ENCODE data around the gene PROKR1.

The PROKR1 gene

DNA sequence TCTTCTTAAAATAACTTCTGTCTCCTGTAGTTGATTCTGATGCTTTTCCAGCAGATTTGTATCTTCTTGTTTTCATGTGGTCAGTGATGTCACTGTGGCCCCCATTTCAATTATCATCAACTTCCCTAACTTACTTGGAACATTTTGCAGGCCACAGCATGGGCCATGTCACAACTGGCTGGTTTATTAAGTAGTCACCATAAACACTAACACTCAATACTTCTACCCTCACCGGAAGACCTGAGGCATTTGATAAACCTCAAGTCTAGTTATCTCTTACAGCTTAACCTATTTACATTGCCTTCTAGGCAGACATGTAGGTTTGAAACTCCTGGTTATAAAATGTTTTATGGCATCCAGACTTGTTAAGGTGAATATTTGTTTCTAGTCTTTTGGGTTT, 37.4 kb upstream of the PROKR1 start:
- in situ Hi-C loops (cut with MboI; ENCODE audit: low sequenced_read_pairs, unreplicated experiment), result no loop called here
- TF ChIP-seq, protein P1, sequence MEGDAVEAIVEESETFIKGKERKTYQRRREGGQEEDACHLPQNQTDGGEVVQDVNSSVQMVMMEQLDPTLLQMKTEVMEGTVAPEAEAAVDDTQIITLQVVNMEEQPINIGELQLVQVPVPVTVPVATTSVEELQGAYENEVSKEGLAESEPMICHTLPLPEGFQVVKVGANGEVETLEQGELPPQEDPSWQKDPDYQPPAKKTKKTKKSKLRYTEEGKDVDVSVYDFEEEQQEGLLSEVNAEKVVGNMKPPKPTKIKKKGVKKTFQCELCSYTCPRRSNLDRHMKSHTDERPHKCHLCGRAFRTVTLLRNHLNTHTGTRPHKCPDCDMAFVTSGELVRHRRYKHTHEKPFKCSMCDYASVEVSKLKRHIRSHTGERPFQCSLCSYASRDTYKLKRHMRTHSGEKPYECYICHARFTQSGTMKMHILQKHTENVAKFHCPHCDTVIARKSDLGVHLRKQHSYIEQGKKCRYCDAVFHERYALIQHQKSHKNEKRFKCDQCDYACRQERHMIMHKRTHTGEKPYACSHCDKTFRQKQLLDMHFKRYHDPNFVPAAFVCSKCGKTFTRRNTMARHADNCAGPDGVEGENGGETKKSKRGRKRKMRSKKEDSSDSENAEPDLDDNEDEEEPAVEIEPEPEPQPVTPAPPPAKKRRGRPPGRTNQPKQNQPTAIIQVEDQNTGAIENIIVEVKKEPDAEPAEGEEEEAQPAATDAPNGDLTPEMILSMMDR (IDR thresholded peaks at IDR 0.05; ENCODE audit: borderline replicate concordance, control extremely low read depth, extremely low read depth, insufficient read depth, missing control alignments), result no peak
- DNase-seq (ENCODE audit: low spot score), result no peak

DNA sequence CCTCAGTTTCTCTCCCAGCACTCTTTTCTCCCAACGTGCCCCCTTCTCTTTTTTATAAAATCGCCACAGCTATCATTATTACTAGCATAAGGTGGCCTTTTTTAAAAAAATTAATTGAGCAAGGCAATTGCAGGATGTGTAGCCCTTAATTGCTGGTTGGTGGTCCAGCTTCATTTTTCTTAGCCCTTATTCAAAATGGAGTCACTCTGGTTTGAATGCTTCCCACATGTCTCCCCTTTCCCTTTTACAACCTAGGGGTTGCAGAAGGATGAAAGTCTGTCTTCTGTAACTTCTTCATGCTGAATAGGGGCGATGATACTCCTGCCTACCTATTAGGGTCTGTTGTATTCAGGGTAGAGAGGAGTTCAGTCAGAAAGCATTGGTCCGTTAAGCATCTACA, 36.6 kb upstream of the PROKR1 start:
- in situ Hi-C loops (cut with MboI; ENCODE audit: low sequenced_read_pairs, unreplicated experiment), result no loop called here
- TF ChIP-seq, protein P1 (IDR thresholded peaks at IDR 0.05; ENCODE audit: borderline replicate concordance, control extremely low read depth, extremely low read depth, insufficient read depth, missing control alignments), result no peak
- DNase-seq (ENCODE audit: low spot score), result no peak

DNA sequence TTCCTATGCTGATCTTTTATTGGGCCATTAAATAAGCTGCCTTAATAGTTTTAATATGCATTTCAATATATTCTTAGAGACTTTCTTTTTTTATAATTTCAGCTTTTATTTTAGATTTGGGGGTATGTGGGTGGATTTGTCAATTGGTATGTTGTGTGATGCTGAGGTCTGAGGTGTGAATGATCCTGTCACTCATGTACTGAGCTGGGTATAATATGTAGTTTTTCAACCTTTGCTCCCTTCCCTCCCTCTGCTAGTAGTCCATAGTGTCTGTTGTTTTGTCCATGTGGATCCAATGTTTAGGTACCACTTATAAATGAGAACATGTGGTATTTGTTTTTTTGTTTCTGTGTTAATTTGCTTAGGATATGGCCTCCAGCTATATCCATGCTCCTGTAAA, 35.5 kb upstream of the PROKR1 start:
- in situ Hi-C loops (cut with MboI; ENCODE audit: low sequenced_read_pairs, unreplicated experiment), result no loop called here
- no peak for DNase-seq (ENCODE audit: low spot score)
- TF ChIP-seq, protein P1 (IDR thresholded peaks at IDR 0.05; ENCODE audit: borderline replicate concordance, control extremely low read depth, extremely low read depth, insufficient read depth, missing control alignments), result no peak

DNA sequence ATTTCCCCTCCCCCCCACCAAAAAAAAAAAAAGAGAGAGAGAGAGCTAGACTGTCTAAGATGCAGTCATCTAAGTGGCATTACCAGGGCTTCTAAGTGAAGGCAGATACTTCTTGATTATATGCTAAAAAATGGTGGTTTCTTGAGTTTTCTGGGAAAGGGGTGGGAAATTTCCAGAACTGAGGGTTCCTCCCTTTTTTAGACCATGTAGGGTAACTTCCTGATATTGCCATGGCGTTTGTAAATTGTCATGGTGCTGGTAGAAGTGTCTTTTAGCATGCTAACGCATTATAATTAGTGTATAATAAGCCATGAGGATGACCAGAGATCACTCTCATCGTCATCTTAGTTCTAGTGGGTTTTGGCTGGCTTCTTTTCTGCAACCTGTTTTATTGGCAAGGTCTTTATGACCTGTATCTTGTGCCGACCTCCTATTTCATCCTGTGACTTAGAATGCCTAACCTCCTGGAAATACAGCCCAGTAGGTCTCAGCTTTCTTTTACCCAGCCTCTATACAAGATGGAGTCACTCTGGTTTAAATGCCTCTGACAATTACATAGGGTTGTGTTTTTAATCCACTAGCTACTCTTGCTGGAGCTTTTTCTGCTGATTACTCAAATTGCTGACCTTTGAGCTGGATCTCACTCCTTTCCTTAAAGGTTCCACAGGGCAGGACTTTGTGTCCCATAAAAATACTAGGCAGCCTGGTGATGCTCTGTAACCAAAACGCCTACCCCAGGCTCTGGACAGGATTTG, 30.4 kb upstream of the PROKR1 start:
- in situ Hi-C loops (cut with MboI; ENCODE audit: low sequenced_read_pairs, unreplicated experiment), result no loop called here
- TF ChIP-seq, protein P1 (IDR thresholded peaks at IDR 0.05; ENCODE audit: borderline replicate concordance, control extremely low read depth, extremely low read depth, insufficient read depth, missing control alignments), result no peak
- no peak for DNase-seq (ENCODE audit: low spot score)

DNA sequence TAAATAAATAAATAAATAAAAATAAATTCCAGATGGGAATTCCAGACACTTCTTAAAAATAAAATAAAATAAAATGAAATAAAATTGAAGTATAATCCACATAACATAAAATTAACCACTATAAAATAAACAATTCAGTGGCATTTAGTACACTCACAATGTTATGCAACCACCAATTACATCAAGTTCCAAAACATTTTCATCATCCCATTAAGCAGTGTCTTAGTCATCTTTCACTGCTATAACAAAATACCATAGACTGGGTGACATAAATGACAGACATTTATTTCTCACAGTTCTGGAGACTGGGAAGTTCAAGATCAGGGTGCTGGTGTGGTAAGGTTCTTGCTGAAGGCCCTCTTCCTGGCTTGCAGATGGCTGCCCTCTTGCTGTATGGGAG, 22.6 kb upstream of the PROKR1 start:
- DNase-seq (ENCODE audit: low spot score), result no peak
- in situ Hi-C loops (cut with MboI; ENCODE audit: low sequenced_read_pairs, unreplicated experiment), result no loop called here
- TF ChIP-seq, protein P1 (IDR thresholded peaks at IDR 0.05; ENCODE audit: borderline replicate concordance, control extremely low read depth, extremely low read depth, insufficient read depth, missing control alignments), result no peak

DNA sequence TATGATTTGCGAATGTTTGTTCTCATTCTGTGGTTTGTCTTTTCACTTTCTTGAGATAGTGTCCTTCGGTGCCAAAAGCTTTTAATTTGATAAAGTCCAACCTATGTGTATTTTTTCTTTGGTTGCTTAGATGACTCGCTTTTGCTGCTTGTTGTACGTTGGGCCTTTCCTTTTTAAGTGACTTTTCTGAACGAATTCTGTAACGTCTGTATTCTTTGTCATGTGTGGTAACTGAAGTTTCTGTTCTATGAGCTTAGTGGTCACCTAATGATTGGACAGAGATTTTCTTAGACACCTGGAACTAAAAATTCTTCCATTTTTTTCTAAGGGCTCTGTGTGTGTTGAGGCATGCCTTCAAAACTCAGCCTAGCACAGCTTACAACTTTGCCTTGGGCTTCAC, 19.6 kb upstream of the PROKR1 start:
- TF ChIP-seq, protein P1 (IDR thresholded peaks at IDR 0.05; ENCODE audit: borderline replicate concordance, control extremely low read depth, extremely low read depth, insufficient read depth, missing control alignments), result no peak
- in situ Hi-C loops (cut with MboI; ENCODE audit: low sequenced_read_pairs, unreplicated experiment), result no loop called here
- DNase-seq (ENCODE audit: low spot score), result no peak
